RCC 7860 (cell line): ENCODE measurements around the gene TGM2.
"Not testable (repeated sequence)": the region's sequence is repeated elsewhere in the genome, so short reads cannot be mapped to it uniquely, and the experiment has no call there.

Experiments
- DNase-seq: peaks from one replicate; pipeline ENCODE4 v3.0.0-alpha.2; 2015; ENCODE audit warnings: low spot score
- FAIRE-seq: peaks from 2 replicates; lab custom pipeline; 2012; peaks lifted over from hg19 to GRCh38; lab: Jason Lieb, UNC

Gene TGM2

DNA sequence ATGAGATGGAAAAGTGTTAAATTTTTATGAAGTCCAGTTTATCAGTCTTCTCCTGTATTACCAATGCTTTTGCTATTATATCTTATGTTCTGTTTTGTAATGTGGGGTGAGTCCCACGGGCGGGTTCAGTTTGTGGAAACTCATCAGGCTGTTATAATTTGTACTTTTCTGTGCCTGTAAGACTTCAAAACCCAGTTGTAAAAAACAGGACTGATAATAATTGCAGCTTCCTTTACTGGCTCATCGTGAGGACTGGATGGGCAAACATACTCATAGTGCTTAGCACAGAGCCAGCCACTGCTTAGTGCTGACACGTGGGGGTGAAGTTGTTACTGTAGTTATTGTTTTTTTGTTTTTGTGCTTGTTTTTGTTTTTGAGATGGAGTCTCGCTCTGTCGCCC, 45.6 kb downstream of the TGM2 start:
- FAIRE-seq, result no peak
- DNase-seq, result no peak

DNA sequence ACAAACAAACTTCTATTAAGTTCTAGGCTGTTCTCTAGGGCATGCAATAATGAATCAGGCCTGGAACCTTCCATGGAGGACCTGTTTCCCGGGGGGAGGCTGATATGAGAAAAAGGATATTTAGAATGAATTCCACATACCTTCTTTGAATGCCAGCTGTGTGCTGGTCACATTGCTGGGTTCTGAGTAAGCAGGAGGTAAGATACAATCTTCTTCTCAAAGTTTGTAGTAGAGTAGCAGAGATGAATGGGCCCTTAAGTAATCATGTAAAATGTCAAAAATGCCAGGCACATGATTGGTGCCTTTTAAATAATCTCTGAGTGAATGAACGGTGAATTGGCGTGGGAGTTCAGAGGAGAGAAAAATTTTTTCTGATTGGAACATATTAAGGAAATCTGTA, 47.4 kb downstream of the TGM2 start:
- peak; percentile 96 for DNase-seq
- peak; percentile 85 for FAIRE-seq

DNA sequence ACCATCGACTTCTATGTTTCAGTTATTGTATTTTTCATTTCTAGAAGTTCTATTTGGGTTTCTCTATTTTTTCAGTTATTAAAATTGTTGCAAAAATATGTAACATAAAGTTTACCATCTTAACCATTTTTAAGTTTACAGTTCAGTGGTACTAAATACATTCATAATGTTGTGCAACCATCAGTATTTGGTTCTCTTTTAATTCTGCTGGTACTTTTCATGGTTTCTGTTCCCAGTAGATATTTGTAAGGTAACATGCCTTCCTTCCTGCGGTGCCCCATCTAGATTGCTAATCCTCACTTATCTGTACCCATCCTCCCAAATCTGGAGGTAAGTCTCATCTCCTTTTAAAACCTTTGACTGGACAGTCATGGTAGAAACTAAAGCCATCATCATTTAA, 47.9 kb downstream of the TGM2 start:
- FAIRE-seq (no peak), DNase-seq (no peak)

DNA sequence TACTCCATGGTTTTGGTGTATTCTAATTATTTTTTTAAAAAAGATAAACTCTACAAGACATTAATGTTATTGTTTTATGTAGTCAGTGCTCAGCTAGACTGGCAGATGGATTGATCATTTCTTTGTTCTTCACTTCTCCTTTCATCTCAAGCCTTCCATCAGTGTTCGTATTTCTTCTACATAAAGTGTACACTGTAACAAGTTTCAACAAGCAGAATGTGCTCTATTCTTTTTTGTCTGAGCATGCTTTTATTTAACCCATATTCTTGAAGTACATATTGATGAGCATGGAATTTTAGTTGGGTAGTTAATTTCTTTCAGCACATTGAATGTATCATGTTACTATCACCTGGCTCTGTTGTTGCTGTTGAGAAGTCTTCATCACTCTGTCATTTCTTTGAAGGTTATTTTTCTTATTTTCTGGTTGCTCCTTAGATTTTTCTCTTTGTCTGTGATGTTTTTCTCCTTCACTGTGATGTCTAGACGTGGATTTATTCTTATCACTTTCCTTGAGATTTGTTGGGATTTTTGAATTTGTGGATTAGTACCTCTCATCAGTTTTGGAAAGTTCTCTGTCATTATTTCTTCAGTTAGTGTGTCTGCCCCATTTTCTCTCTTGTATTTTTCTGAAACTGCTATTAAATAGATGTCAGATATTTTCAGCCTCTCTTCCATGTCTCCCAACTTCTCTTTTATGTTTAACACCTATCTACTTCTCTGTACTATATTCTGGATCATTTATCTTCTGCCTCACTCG, 48.5 kb downstream of the TGM2 start:
- DNase-seq (no peak), FAIRE-seq (no peak)

DNA sequence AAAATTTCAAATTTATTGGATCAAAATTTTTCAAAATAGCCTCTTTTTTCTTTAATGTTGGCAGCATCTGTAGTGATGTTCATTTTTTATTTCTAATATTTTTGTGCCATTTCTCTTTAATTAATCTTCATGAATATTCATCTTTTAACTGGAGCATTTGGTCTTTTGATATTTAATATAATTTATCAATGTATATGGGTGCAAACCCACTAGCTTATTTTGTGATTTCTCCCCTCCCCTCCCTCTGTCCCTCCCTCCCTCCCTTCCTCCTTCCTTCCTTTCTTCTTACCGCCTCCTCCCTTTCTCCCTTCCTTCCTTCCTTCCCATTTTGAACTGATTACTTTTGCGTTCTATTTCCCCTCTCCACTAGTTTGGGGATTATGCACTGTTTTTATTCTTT, 49.2 kb downstream of the TGM2 start:
- DNase-seq, result no peak
- FAIRE-seq, result peak; percentile 16

DNA sequence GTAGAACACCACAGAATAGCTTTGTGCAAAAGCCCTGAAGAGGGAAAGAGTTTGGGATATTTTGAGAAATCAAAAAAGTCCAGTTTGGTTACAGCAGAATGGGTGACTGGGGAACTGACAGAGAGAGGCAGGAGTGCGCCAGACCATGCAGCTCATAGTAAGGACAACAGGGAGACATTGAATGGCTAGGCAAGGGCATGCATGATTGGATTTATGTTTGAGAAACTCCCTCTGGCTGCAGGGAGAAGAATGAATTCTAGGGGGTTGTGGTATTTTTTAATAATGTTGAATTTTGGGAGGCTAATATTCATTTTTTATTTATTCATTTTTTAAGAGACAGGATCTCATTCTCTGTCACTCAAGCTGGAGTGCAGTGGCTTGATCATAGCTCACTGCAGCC, 49.9 kb downstream of the TGM2 start:
- DNase-seq (peak; percentile 54), FAIRE-seq (peak; percentile 60)

DNA sequence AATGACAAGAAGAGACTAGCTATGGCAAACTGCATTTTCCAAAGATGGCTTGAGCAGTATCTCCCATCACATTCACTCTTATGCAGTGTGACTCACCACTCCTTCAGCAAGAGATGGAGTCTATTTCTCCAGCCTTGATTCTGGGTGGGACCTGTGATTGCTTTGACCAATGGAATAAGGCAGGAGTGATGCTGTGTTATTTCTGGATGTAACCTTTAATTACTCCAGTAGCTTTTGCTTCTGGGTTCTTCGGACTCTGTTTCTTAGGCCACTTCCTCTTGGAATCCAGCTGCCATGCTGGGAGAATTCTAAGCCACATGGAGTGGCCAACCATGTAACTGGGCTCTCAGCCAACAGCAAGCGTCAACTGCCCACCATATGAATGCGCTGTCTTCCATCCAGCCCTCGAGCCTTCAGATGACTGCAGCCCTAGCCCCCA, 50.7 kb downstream of the TGM2 start:
- FAIRE-seq (no peak), DNase-seq (peak; percentile 43)

DNA sequence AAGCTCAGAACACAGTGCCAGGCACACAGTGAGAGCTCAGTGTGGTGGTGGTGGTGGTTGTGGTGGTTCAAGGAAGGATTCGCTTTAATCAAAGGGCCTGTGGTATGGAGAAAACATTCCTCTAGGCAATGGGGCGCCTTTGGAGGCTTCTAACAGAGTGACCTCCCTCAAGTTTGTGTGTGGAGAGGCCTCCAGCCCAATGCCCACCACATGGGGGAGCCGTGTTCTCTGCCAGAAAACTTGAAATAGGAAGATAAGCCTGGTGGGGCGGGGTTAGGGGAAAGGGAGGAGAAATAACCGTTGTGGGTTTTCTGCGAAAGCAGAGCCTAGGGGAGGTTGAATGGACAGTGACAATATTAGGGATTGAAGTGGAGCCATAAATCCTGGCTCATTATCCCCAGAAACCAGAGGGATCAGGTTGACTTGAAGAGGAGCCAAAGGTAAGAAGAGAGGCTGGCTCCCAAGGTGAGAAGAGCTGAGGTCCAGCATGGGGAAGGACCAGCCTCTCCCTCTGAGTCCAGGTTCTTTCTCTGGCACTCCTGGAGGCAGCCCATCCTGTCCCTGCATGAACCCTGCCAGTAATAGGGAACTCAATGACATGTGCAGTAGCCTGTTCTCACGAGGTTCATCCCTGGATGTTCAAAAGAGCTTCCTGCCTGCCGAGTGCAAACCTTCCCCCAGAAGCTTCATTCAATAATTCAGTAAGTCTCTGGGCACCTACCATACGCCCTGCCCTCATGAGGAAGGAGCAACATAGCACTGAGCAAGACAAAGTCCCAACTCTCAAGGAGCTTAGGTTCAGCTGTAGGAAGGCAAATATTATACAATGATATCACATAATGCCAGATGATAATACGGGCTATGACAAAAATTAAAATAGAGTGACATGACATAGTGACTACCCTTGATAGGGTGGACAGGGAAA, 51.4 kb downstream of the TGM2 start:
- DNase-seq (no peak), FAIRE-seq (no peak)

DNA sequence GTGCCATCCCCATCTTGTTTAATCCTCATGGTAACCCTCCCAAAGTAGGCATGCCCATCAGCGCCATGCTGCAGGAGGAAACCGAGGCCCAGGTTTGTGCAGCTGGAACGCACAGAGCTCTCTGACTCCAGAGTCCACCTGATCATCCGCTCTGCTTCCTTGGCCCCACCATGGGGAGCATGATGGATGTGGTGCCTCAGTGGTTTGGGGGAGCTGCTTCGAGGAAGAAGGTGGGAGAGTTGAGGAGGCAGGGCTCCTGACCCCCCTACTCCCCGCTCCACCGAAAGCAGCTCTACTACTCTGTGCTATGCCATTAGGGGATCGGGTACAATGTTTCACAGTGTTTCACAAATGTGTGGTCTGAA, 52.2 kb downstream of the TGM2 start:
- DNase-seq (no peak), FAIRE-seq (no peak)

DNA sequence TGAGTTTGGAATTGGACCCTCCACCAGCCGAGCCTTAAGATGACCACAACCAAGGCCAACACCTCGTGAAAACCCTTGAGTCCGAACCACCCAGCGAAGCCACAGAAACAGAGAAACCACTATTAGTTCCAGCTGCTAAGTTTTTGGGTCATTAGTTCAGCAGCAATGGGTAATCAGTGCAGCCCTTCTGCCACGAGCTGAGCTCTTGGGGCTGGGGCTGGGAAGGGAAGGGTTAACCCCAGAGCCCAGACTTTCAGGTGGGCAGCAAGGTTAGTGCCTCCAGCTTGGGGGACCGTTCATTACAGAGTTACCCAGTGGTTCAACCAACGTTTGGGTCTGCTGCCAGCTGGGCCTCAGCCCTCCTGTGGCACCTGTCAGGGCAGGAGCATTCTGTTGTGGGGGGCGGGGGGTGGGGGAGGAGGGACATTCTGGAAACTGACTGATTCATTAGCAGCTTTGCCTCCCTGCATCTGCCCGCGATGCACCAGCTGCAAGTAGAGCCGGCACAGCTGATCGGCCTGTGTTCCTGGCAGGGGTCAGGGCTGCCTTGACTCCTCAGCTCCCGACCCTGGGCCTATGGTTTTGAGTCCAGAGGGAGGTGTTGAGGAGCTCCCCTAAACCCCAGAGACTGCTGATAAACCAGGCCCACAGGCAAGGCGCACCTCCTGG, 52.7 kb downstream of the TGM2 start:
- DNase-seq, result no peak
- FAIRE-seq, result no peak

DNA sequence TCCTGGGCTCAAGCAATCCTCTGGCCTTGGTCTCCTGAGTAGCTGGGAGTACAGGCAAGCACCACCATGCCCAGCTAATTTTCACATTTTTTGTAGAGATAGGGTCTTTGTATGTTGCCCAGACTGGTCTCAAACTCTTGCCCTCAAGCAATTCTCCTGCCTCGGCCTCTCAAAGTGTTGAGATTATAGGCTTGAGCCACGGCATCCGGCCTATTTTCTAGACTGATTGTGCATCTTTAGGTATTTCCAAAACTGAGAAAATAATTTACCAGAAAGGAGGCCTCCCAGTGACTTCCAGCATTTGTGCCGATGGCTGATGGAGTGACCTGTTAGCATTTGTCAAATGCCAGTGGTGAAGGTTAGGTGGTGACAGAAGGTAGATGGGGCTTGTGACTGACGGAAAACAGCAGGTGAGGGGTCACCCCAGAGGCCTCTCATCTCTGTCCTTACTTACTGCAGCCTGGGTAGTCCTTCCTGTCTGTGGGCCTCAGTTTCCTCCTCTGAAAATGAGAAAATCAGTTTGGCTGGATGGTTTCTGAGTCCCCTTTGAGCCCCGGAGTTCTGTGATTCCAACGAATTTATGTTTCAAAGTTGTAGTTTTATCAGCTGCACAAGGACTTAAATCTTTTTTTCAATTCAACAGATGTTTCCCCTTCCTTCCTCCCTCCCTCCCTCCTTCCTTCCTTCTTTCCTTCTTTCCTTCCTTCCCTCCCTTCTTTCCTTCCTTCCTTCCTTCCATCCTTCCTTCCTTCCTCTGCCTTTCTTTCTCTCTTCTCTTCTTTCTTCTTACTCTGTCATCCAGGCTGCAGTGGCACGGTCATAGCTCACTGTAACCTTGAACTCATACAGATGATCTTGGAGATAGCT, 53.5 kb downstream of the TGM2 start:
- FAIRE-seq (no peak), DNase-seq (no peak)

DNA sequence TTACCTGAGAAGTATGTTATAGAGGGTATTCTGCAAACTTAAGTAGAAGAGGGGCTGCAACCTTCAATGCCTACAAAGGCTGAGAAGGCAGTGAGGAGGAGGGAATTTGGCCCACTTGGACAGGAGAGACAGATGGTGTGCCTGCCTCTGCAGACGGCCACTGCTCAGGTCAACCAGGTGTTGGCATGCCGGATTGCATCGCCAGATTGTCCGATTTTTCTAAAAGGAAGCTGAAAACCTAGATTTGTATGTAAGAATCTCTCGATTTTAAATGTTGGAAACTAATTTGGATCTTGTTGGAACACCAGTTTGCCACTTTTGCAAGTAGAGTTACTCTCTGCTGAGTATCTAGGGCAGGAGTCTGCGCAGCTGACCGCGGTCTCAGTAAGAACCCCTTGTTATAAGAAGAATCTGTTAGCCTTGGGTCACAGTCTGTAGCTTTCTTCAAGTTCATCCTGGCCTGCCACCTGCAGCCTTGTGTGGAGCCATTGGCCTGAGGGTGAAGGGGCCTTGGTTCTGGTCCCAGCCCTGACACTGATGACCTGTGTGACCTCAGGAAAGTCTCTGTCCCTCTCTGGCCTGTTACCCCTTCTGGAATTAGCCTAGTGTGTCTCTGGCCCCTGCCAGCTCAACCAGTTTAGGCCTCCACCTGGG, 54.4 kb downstream of the TGM2 start:
- DNase-seq, result no peak
- no peak for FAIRE-seq

DNA sequence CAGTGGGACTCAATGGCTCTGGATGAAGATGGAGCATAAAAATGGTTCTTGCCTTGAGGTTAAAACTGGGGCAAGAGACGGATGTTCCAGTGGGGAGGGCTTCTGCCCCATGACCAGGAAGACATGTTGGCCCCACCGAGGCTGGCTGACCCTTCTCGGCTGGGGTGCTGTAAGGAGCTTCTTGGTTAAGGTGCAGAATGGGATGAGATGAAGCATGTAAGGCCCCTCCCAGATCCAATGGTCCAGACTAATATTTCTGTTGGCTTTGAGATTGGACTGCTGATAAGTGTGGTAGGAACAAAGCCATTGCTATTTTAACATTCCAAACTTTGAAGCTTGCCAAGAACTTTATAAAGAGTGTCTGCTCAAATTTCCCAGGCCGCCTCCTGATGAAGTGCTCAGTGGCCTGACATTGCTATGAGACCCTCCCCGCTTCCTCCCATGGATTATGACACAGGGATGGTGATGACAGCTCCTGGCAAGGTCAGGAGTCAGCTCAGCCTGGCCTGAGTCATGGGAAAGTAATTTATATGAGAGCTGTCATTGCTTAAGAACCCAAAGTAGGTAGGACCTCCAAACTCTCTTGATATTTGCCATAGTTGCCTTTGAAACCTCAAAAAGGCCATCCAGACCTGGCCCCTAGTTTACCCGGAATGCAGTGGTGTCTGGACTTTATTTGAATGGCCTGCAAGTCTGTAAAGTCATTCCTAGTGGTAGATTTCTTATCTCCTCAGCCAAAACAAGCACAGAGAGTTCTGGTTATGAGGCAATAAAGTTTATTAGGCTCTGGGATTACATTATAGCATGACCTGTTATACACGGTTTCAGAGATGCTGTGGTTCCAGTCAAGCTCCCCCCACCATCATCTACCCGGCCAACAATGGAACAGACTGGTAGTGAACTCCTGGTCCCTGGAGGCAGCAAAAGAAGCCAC, 55.2 kb downstream of the TGM2 start:
- DNase-seq (peak; percentile 98), FAIRE-seq (peak; percentile 89)

DNA sequence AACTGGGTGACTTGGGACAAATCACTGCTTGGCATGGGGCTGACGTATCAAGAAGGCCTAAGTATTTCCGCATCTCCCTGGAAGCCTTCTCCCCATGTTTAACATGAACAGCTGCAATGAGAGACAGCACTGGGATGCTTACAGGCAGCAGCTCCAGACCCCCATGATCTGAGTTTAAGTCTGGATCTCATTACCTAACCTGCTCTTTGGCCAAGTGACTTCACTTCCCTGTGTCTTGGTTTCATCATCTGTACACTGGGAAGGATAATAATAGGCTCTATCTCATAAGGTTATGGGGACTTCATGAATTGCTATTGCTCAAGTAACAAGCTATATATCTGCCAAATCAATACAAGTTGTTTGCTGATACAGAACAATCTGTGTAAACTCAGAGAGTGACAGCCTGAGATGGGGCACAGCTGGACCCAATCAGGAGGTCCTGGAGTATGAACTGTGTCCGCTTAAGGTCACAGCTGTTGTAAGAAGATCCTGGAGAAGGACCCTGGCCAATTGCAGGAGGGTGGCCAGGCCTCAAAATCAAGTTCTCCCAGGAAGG, 56.0 kb downstream of the TGM2 start:
- no peak for FAIRE-seq
- DNase-seq, result no peak

DNA sequence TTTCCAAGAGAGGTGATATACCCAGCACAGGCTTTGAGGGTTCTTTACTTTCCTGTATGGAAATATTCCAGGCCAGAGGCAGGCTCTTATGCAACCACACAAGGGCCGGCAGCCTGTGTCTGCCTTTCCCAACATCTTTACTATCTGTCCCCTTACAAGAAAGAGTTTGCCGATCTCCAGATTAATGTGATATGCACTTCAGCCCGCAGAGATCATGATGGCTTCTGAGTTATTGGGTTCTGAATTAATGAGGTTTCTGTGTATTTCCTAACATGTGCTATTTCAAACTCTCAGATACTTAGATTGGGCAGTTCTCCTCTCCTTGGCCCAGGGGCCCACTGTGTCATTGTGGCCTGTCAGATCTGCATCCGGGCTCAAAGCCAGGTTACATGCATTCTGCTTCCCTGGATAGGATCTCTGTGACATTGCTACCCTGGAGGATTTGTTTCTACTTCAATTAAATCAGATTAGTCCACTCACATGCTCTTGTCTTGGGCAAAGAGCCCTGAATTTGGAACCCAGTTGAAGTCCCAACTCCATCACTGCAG, 56.6 kb downstream of the TGM2 start:
- DNase-seq, result no peak
- no peak for FAIRE-seq

DNA sequence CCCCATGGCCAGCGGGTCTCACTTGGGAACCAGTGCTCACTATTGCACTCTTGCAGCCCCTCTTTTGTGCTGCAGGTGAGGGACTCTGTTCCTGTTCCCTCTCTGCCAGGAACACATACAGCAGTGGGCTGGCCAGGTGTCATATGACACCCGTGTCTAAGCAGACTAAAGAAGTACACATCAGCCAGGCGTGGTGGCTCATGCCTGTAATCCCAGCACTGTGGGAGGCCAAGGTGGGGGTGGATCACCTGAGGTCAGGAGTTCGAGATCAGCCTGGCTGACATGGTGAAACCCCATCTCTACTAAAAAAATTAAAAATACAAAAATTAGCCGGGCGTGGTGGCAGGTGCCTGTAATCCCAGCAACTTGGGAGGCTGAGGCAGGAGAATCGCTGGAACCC, 57.2 kb downstream of the TGM2 start:
- FAIRE-seq, DNase-seq: not testable (repeated sequence)

DNA sequence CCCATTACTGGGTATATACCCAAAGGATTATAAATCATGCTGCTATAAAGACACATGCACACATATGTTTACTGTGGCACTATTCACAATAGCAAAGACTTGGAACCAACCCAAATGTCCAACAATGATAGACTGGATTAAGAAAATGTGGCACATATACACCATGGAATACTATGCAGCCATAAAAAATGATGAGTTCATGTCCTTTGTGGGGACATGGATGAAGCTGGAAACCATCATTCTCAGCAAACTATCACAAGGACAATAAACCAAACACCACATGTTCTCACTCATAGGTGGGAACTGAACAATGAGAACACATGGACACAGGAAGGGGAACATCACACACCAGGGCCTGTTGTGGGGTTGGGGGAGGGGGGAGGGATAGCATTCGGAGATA, 57.7 kb downstream of the TGM2 start:
- FAIRE-seq, DNase-seq: not testable (repeated sequence)

DNA sequence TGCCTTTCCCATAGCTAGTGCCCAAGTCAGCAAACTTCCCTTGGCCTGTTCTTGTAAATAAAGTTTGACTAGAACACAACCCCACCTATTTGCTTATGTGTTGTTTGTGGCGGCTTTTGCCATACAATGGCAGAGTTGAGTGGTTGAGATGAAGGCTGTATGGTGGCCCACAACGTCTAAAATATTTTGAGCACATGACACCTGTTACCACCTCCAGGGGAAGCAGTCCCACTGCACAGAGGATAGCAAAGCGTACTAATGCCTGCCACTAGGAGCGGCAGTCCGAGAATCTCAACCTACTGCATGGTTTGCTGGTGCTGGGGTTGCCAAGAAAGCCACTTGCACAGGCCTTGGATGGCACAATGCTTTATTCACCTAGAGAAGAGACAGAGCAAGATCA, 58.6 kb downstream of the TGM2 start:
- DNase-seq, result no peak
- FAIRE-seq, result no peak
